Neural crest cell (in vitro differentiated cells): Measurements from ENCODE around the gene SLC39A11. TPM values are rescaled to one million over a fixed set of nuclear protein-coding genes. Genes with fewer than 3 reads are reported as not detected.
A peak's percentile ranks its signal among the peaks of the same experiment; 100 is the strongest.
"Not testable (repeated sequence)": the region's sequence is repeated elsewhere in the genome, so short reads cannot be mapped to it uniquely, and the experiment has no call there.

Experiments
- DNase-seq: peaks from one replicate; pipeline ENCODE4 v3.0.0; 2021; ENCODE audit warnings: low read depth, mixed read lengths, low spot score
- H3K27ac Mint-ChIP-seq: one replicate; pipeline ENCODE4 v1.8.0; 2021; ENCODE audit warnings: mild to moderate bottlenecking, mixed read lengths; ENCODE audit not compliant: unreplicated experiment
- H3K27me3 Mint-ChIP-seq: 2 replicates; pipeline ENCODE4 v1.8.0; 2021; ENCODE audit warnings: low read depth, mild to moderate bottlenecking, mixed read lengths
- H3K36me3 Mint-ChIP-seq: 2 replicates; pipeline ENCODE4 v1.8.0; 2021; ENCODE audit warnings: low read depth, mild to moderate bottlenecking, mixed read lengths
- H3K4me1 Mint-ChIP-seq: 2 replicates; pipeline ENCODE4 v1.8.0; 2021; ENCODE audit warnings: mixed read lengths
- H3K4me3 Mint-ChIP-seq: one replicate; pipeline ENCODE4 v1.8.0; 2021; ENCODE audit warnings: mild to moderate bottlenecking, mixed read lengths
- H3K9me3 Mint-ChIP-seq: 2 replicates; pipeline ENCODE4 v1.8.0; 2021; ENCODE audit warnings: mixed read lengths
- CTCF ChIP-seq: fragments of 200-600 bp; sonication (generic); conservative IDR thresholded peaks from 2 replicates; pipeline ENCODE4 v1.5.0; 2021; ENCODE audit warnings: antibody characterized with exemption, mild to moderate bottlenecking
- total RNA-seq: library from RNA; stranded (reverse); gene quantifications from 2 replicates; pipeline ENCODE4 v1.2.1, GENCODE V29; 2021

SLC39A11 gene
- total RNA-seq, 1 donor from 2014 or later = 11.3 TPM

- Mint-ChIP-seq H3K4me1 (peaks cover 5% of the 10 kb centered on the region), H3K9me3 (no peaks in the 10 kb centered on the region), H3K36me3 (no peaks in the 10 kb centered on the region), H3K27me3 (no peaks in the 10 kb centered on the region), H3K4me3 (no peak overlapping the region), H3K27ac (no peak overlapping the region)
- no peak for DNase-seq
- no peak for TF ChIP-seq CTCF
Observed at GRCh38 chr17:72640415-72641165, 451.9 kb downstream of the SLC39A11 start.

- Mint-ChIP-seq H3K36me3 (no peaks in the 10 kb centered on the region), H3K4me1 (peaks cover 5% of the 10 kb centered on the region), H3K4me3 (no peak overlapping the region), H3K27me3 (no peaks in the 10 kb centered on the region), H3K27ac (no peak overlapping the region), H3K9me3 (no peaks in the 10 kb centered on the region)
- TF ChIP-seq CTCF = no peak
- DNase-seq = no peak
Observed at GRCh38 chr17:72639711-72640110, 452.8 kb downstream of the SLC39A11 start.

- not testable (repeated sequence) for H3K4me1 Mint-ChIP-seq, H3K4me3 Mint-ChIP-seq, H3K9me3 Mint-ChIP-seq, H3K36me3 Mint-ChIP-seq, H3K27me3 Mint-ChIP-seq, DNase-seq
- peak overlapping the region; percentile 21 for H3K27ac Mint-ChIP-seq
Observed at GRCh38 chr17:72638932-72639331, 453.6 kb downstream of the SLC39A11 start.

GRCh38 chr17:72635034-72635635 lies 457.4 kb downstream of the SLC39A11 start:
- no peak overlapping the region for H3K27ac Mint-ChIP-seq
- peaks cover 23% of the 10 kb centered on the region for H3K4me1 Mint-ChIP-seq
- no peaks in the 10 kb centered on the region for H3K36me3 Mint-ChIP-seq
- H3K9me3 Mint-ChIP-seq = no peaks in the 10 kb centered on the region
- no peaks in the 10 kb centered on the region for H3K27me3 Mint-ChIP-seq
- H3K4me3 Mint-ChIP-seq = no peak overlapping the region
- DNase-seq = no peak
- no peak for TF ChIP-seq CTCF

- no peaks in the 10 kb centered on the region for H3K27me3 Mint-ChIP-seq
- no peak for DNase-seq
- no peak for TF ChIP-seq CTCF
- H3K4me1 Mint-ChIP-seq = peaks cover 23% of the 10 kb centered on the region
- H3K4me3 Mint-ChIP-seq = no peak overlapping the region
- no peaks in the 10 kb centered on the region for H3K9me3 Mint-ChIP-seq
- H3K27ac Mint-ChIP-seq = no peak overlapping the region
- no peaks in the 10 kb centered on the region for H3K36me3 Mint-ChIP-seq
Observed at GRCh38 chr17:72634621-72635020, 457.9 kb downstream of the SLC39A11 start.

GRCh38 chr17:72631949-72632684 lies 460.4 kb downstream of the SLC39A11 start:
- Mint-ChIP-seq H3K36me3 (no peaks in the 10 kb centered on the region), H3K4me1 (peaks cover 18% of the 10 kb centered on the region), H3K27ac (no peak overlapping the region), H3K27me3 (no peaks in the 10 kb centered on the region), H3K4me3 (no peak overlapping the region), H3K9me3 (peaks cover 6% of the 10 kb centered on the region)
- no peak for TF ChIP-seq CTCF
- no peak for DNase-seq
